Keratinocyte (primary cell): ENCODE measurements around the gene BMS1. TPM values are rescaled to one million over a fixed set of nuclear protein-coding genes. Genes with fewer than 3 reads are reported as not detected.

ENCODE experiments used
- DNase-seq: peaks from one replicate; pipeline ENCODE4 v3.0.0-alpha.2; 2011; ENCODE audit warnings: low read depth, missing footprints, low spot score
- FAIRE-seq: peaks from 2 replicates; lab custom pipeline; 2011; peaks lifted over from hg19 to GRCh38; lab: Jason Lieb, UNC
- H2AFZ ChIP-seq: 2 replicates; pipeline ENCODE4 v1.6.0; 2012; ENCODE audit warnings: low read length, control low read depth, inconsistent platforms; ENCODE audit not compliant: control insufficient read depth
- H3K27ac ChIP-seq: 2 replicates; pipeline ENCODE4 v1.5.1; 2011; ENCODE audit warnings: low read length; ENCODE audit not compliant: control insufficient read depth, insufficient read depth
- H3K27me3 ChIP-seq: 3 replicates; pipeline ENCODE4 v1.6.0; 2011; ENCODE audit warnings: low read length; ENCODE audit not compliant: control insufficient read depth, insufficient read depth; ENCODE audit errors: extremely low read depth
- H3K36me3 ChIP-seq, 2 experiments: 2 replicates in 1 of 2; 3 replicates in 1 of 2; pipeline ENCODE4 v1.5.1; 2011; ENCODE audit warnings: low read length in 2 of 2, mild to moderate bottlenecking in 1 of 2; ENCODE audit not compliant: control insufficient read depth in 2 of 2, insufficient read depth in 2 of 2; ENCODE audit errors: extremely low read depth in 1 of 2
- H3K4me1 ChIP-seq: 3 replicates; pipeline ENCODE4 v1.5.1; 2011; ENCODE audit warnings: low read length; ENCODE audit not compliant: control insufficient read depth, insufficient read depth; ENCODE audit errors: extremely low read depth
- H3K4me2 ChIP-seq: 3 replicates; pipeline ENCODE4 v1.6.0; 2011; ENCODE audit warnings: low read depth, low read length; ENCODE audit not compliant: control insufficient read depth, insufficient read depth; ENCODE audit errors: extremely low read depth
- H3K4me3 ChIP-seq, 3 experiments: fragments of 200-600 bp in 1 of 3; sonication (generic) in 1 of 3; 2 replicates in 2 of 3; 3 replicates in 1 of 3; pipeline ENCODE4 v1.5.1; 2011 to 2016; ENCODE audit warnings: low read length in 3 of 3, mild to moderate bottlenecking in 3 of 3, control low read depth in 2 of 3, inconsistent platforms in 1 of 3, low read depth in 1 of 3, mixed read lengths in 1 of 3, mixed run types in 1 of 3, moderate library complexity in 1 of 3; ENCODE audit not compliant: control insufficient read depth in 2 of 3, insufficient read depth in 2 of 3; ENCODE audit errors: extremely low read depth in 1 of 3
- H3K79me2 ChIP-seq: 2 replicates; pipeline ENCODE4 v1.6.0; 2012; ENCODE audit warnings: low read length; ENCODE audit not compliant: control insufficient read depth, insufficient read depth
- H3K9ac ChIP-seq: 3 replicates; pipeline ENCODE4 v1.6.0; 2011; ENCODE audit warnings: low read length; ENCODE audit not compliant: control insufficient read depth, insufficient read depth; ENCODE audit errors: extremely low read depth
- H3K9me1 ChIP-seq: 3 replicates; pipeline ENCODE4 v1.6.0; 2011; ENCODE audit warnings: low read length; ENCODE audit not compliant: control insufficient read depth, insufficient read depth; ENCODE audit errors: extremely low read depth
- H3K9me3 ChIP-seq: 2 replicates; pipeline ENCODE4 v1.5.1; 2012; ENCODE audit warnings: low read depth, low read length; ENCODE audit not compliant: control insufficient read depth
- H4K20me1 ChIP-seq: 3 replicates; pipeline ENCODE4 v1.6.0; 2011; ENCODE audit warnings: low read length; ENCODE audit not compliant: control insufficient read depth, insufficient read depth; ENCODE audit errors: extremely low read depth
- EZH2 ChIP-seq: IDR thresholded peaks from one replicate; pipeline ENCODE4 v1.6.1; 2012; ENCODE audit warnings: inconsistent platforms, mild to moderate bottlenecking, low read length, moderate library complexity
- dilution Hi-C: fragments of 300-500 bp; cut with MboI; formaldehyde crosslinking; loops from one replicate; pipeline ENCODE4 v1.7.0; 2020; ENCODE audit warnings: low sequenced_read_pairs; ENCODE audit not compliant: extremely low pct_ligation_motif_present
- polyA plus RNA-seq, 5 experiments: library from polyadenylated mRNA; depleted of rRNA in 3 of 5; stranded (reverse) in 3 of 5; stranded (forward) in 1 of 5; unstranded in 1 of 5; fragments of >200 nt; gene quantifications; 1 replicate in 1 of 5; 2 replicates in 3 of 5; 3 replicates in 1 of 5; pipeline versions ENCODE4 v1.2.1 to v1.2.3, GENCODE V29; 2011 to 2012; ENCODE audit warnings: missing spikeins in 2 of 5, low read depth in 1 of 5, low replicate concordance in 1 of 5
- TF ChIP-seq, protein P1 (sequence below), 3 experiments: IDR thresholded peaks in 1 of 3; conservative IDR thresholded peaks in 1 of 3; optimal IDR thresholded peaks in 1 of 3; 2 replicates in 2 of 3; 3 replicates in 1 of 3; pipeline versions ENCODE3 to v1.5.1; 2011; ENCODE audit warnings: low read length in 3 of 3, mild to moderate bottlenecking in 3 of 3, moderate library complexity in 2 of 3, control low read depth in 1 of 3, inconsistent platforms in 1 of 3; ENCODE audit not compliant: insufficient read depth in 2 of 3; ENCODE audit errors: extremely low read depth in 1 of 3

Gene BMS1
- polyA plus RNA-seq, 1 donor (not counting 4 experiments of a cell fraction or from before 2014, with no cell fraction given) = 11.4 TPM

DNA sequence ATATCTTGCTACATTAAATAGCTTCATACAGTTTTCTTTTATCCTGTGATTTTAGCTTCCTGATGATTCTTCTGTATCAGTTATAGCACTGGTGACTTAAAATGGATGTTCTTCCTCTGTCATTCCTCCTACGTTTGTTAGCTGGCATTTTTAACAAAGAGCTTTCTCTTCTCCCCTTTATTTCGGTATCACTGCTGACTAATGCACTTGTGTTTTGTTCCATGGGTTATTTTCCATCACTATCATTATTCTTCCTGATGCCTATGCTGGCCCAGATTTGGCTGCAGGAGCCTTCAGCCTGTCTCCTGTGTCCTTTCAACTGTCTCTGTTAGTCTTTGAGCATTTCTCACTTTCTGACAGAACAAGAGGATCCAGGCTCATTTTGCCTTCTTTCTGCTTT is 13.1 kb downstream of the BMS1 start:
- no peak overlapping the region for H3K4me3 ChIP-seq
- no peak overlapping the region for H2AFZ ChIP-seq
- no peaks in the 10 kb centered on the region for H4K20me1 ChIP-seq
- FAIRE-seq = no peak
- H3K27ac ChIP-seq = no peak overlapping the region
- no peak for DNase-seq
- TF ChIP-seq EZH2 = no peak
- TF ChIP-seq, protein P1, sequence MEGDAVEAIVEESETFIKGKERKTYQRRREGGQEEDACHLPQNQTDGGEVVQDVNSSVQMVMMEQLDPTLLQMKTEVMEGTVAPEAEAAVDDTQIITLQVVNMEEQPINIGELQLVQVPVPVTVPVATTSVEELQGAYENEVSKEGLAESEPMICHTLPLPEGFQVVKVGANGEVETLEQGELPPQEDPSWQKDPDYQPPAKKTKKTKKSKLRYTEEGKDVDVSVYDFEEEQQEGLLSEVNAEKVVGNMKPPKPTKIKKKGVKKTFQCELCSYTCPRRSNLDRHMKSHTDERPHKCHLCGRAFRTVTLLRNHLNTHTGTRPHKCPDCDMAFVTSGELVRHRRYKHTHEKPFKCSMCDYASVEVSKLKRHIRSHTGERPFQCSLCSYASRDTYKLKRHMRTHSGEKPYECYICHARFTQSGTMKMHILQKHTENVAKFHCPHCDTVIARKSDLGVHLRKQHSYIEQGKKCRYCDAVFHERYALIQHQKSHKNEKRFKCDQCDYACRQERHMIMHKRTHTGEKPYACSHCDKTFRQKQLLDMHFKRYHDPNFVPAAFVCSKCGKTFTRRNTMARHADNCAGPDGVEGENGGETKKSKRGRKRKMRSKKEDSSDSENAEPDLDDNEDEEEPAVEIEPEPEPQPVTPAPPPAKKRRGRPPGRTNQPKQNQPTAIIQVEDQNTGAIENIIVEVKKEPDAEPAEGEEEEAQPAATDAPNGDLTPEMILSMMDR (optimal IDR thresholded peaks at IDR 0.05 in 1 of 3, IDR thresholded peaks at IDR 0.05 in 1 of 3, conservative IDR thresholded peaks at IDR 0.05 in 1 of 3; ENCODE audit: extremely low read depth in 1 of 3, insufficient read depth in 2 of 3, low read length in 3 of 3) = no peak
- no peaks in the 10 kb centered on the region for H3K9me3 ChIP-seq
- dilution Hi-C loops = no loop called here
- no peaks in the 10 kb centered on the region for H3K9me1 ChIP-seq
- no peak overlapping the region for H3K9ac ChIP-seq
- H3K27me3 ChIP-seq = no peaks in the 10 kb centered on the region
- H3K4me2 ChIP-seq = no peak overlapping the region
- H3K36me3 ChIP-seq = peaks cover 29 to 53% of the 10 kb centered on the region in 2 experiments
- no peaks in the 10 kb centered on the region for H3K4me1 ChIP-seq
- peaks cover 4% of the 10 kb centered on the region for H3K79me2 ChIP-seq

DNA sequence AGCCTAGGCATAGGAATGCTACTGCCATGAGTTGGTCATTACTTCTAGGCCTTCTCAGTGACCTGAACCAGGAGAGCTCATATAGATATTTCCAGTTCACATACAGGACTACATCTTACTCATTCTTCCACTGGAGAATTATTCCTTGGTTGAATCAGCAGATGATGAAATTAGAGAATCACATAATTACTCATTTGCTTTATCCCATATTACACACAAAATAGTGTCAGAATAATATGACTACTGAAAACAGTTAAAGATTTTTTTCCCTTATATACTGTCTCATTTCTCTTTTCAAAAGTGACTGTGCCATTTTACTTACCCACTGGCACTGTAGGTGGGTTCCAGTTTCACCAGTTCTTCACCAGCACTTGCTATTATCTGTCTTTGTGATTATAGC is 18.5 kb downstream of the BMS1 start:
- H3K27me3 ChIP-seq = no peaks in the 10 kb centered on the region
- dilution Hi-C loops = no loop called here
- no peak overlapping the region for H3K9ac ChIP-seq
- FAIRE-seq = no peak
- no peaks in the 10 kb centered on the region for H3K9me3 ChIP-seq
- no peaks in the 10 kb centered on the region for H4K20me1 ChIP-seq
- H3K9me1 ChIP-seq = no peaks in the 10 kb centered on the region
- H3K4me1 ChIP-seq = no peaks in the 10 kb centered on the region
- H2AFZ ChIP-seq = no peak overlapping the region
- H3K27ac ChIP-seq = no peak overlapping the region
- no peak for TF ChIP-seq EZH2
- TF ChIP-seq, protein P1 (optimal IDR thresholded peaks at IDR 0.05 in 1 of 3, IDR thresholded peaks at IDR 0.05 in 1 of 3, conservative IDR thresholded peaks at IDR 0.05 in 1 of 3; ENCODE audit: extremely low read depth in 1 of 3, insufficient read depth in 2 of 3, low read length in 3 of 3) = no peak
- no peak overlapping the region for H3K4me3 ChIP-seq
- H3K36me3 ChIP-seq = peaks cover 22 to 35% of the 10 kb centered on the region in 2 experiments
- no peak overlapping the region for H3K4me2 ChIP-seq
- DNase-seq = no peak
- peaks cover 5% of the 10 kb centered on the region for H3K79me2 ChIP-seq
